H1 (cell line): Measurements from ENCODE around the gene MTFMT. TPM values are rescaled to one million over a fixed set of nuclear protein-coding genes. Genes with fewer than 3 reads are reported as not detected.
A peak's percentile ranks its signal among the peaks of the same experiment; 100 is the strongest.
"Not testable (repeated sequence)": the region's sequence is repeated elsewhere in the genome, so short reads cannot be mapped to it uniquely, and the experiment has no call there.

ENCODE experiments used
- CTCF ChIA-PET: fragments of 300-600 bp; sonication (Branson Sonifier 250); formaldehyde crosslinking; loops from one replicate; lab custom pipeline; 2021; ENCODE audit not compliant: partially characterized antibody; lab: Charles Lee
- POLR2A ChIA-PET: fragments of 300-600 bp; sonication (Branson Sonifier 250); formaldehyde crosslinking; loops from one replicate; lab custom pipeline; 2021; ENCODE audit warnings: inconsistent platforms; ENCODE audit not compliant: partially characterized antibody; lab: Charles Lee
- DNase-seq, 2 experiments: peaks; one replicate each; pipeline versions ENCODE4 v3.0.0 to v3.0.0-alpha.2; 2010 to 2022; ENCODE audit warnings: low spot score in 2 of 2, low read depth in 1 of 2, mixed read lengths in 1 of 2
- FAIRE-seq: peaks from 2 replicates; lab custom pipeline; 2011; peaks lifted over from hg19 to GRCh38; lab: Jason Lieb, UNC
- H2AFZ ChIP-seq: 2 replicates; pipeline ENCODE4 v1.8.1; 2012; ENCODE audit warnings: low read length, inconsistent platforms
- H2AK5ac ChIP-seq: 2 replicates; pipeline ENCODE4 v1.6.1; 2013; ENCODE audit warnings: low read depth, low read length
- H2BK120ac ChIP-seq: replicated peaks from 2 replicates; pipeline ENCODE3; 2013; ENCODE audit warnings: low read depth, low read length, inconsistent platforms
- H2BK12ac ChIP-seq: 2 replicates; pipeline ENCODE4 v1.6.1; 2013; ENCODE audit warnings: low read depth, low read length
- H2BK15ac ChIP-seq: 2 replicates; pipeline ENCODE4 v1.6.1; 2013; ENCODE audit warnings: low read length
- H2BK20ac ChIP-seq: 2 replicates; pipeline ENCODE4 v1.6.1; 2013; ENCODE audit warnings: low read length
- H2BK5ac ChIP-seq: 2 replicates; pipeline ENCODE4 v1.6.1; 2013; ENCODE audit warnings: low read depth, low read length
- H3K14ac ChIP-seq: 2 replicates; pipeline ENCODE4 v1.6.1; 2013; ENCODE audit warnings: inconsistent platforms; ENCODE audit not compliant: insufficient read length
- H3K18ac ChIP-seq: 2 replicates; pipeline ENCODE4 v1.6.1; 2013; ENCODE audit warnings: low read length; ENCODE audit errors: extremely low read depth
- H3K23ac ChIP-seq: 2 replicates; pipeline ENCODE4 v1.6.1; 2013; ENCODE audit warnings: inconsistent platforms; ENCODE audit not compliant: insufficient read length
- H3K23me2 ChIP-seq: 2 replicates; pipeline ENCODE4 v1.6.1; 2013; ENCODE audit warnings: low read depth, low read length
- H3K27ac ChIP-seq: 2 replicates; pipeline ENCODE4 v1.6.1; 2011; ENCODE audit warnings: low read depth, low read length, inconsistent platforms
- H3K27me3 ChIP-seq, 4 experiments: replicated peaks in 1 of 4; 1 replicate in 1 of 4; 2 replicates in 3 of 4; pipeline versions ENCODE4 v1.6.1 to v1.8.1; 2011 to 2013; ENCODE audit warnings: low read length in 3 of 4, mild to moderate bottlenecking in 3 of 4, inconsistent platforms in 2 of 4, mixed read lengths in 2 of 4, moderate library complexity in 1 of 4; ENCODE audit not compliant: control insufficient read depth in 3 of 4, insufficient read depth in 3 of 4; ENCODE audit errors: extremely low read depth in 1 of 4
- H3K36me3 ChIP-seq, 4 experiments: 2 replicates each; pipeline versions ENCODE4 v1.6.1 to v1.8.1; 2011 to 2013; ENCODE audit warnings: mild to moderate bottlenecking in 4 of 4, low read length in 3 of 4, moderate library complexity in 2 of 4, control low read depth in 1 of 4, inconsistent platforms in 1 of 4; ENCODE audit not compliant: insufficient read depth in 4 of 4, control insufficient read depth in 2 of 4
- H3K4ac ChIP-seq: replicated peaks from 2 replicates; pipeline ENCODE3; 2013; ENCODE audit warnings: low read length, low read depth, mixed read lengths, inconsistent platforms; ENCODE audit not compliant: insufficient read length
- H3K4me1 ChIP-seq, 4 experiments: replicated peaks in 1 of 4; 1 replicate in 1 of 4; 2 replicates in 3 of 4; pipeline versions ENCODE4 v1.6.1 to v1.8.1; 2011 to 2013; ENCODE audit warnings: low read length in 3 of 4, inconsistent platforms in 2 of 4, mixed read lengths in 1 of 4; ENCODE audit not compliant: insufficient read depth in 4 of 4, control insufficient read depth in 3 of 4
- H3K4me2 ChIP-seq, 2 experiments: 2 replicates each; pipeline versions ENCODE4 v1.6.1 to v1.8.1; 2011 to 2013; ENCODE audit warnings: low read depth in 2 of 2, low read length in 2 of 2, control low read depth in 1 of 2, inconsistent platforms in 1 of 2, mild to moderate bottlenecking in 1 of 2; ENCODE audit not compliant: insufficient read depth in 1 of 2
- H3K4me3 ChIP-seq, 4 experiments: fragments of 200-600, 300-600 bp in 1 of 4; sonication (generic), shearing (Covaris generic), sonication (Bioruptor Twin) in 1 of 4; 2 replicates each; pipeline versions ENCODE4 v1.5.1 to v1.8.1; 2011 to 2016; ENCODE audit warnings: low read length in 4 of 4, low read depth in 3 of 4, control low read depth in 2 of 4, inconsistent platforms in 2 of 4, mild to moderate bottlenecking in 2 of 4, mixed read lengths in 1 of 4, moderate library complexity in 1 of 4; ENCODE audit not compliant: insufficient read depth in 2 of 4; ENCODE audit errors: extremely low read depth in 1 of 4
- H3K56ac ChIP-seq: replicated peaks from 2 replicates; pipeline ENCODE3; 2013; ENCODE audit warnings: low read depth, mild to moderate bottlenecking, mixed read lengths, low read length, inconsistent platforms; ENCODE audit not compliant: insufficient read length
- H3K79me1 ChIP-seq: 2 replicates; pipeline ENCODE4 v1.6.1; 2013; ENCODE audit warnings: low read depth, low read length, control low read depth
- H3K79me2 ChIP-seq, 2 experiments: 2 replicates each; pipeline versions ENCODE4 v1.6.1 to v1.8.1; 2012 to 2013; ENCODE audit warnings: low read length in 2 of 2, mild to moderate bottlenecking in 2 of 2, inconsistent platforms in 1 of 2; ENCODE audit not compliant: insufficient read depth in 2 of 2, control insufficient read depth in 1 of 2
- H3K9ac ChIP-seq, 4 experiments: replicated peaks in 1 of 4; 1 replicate in 1 of 4; 2 replicates in 3 of 4; pipeline versions ENCODE4 v1.6.1 to v1.8.1; 2011 to 2013; ENCODE audit warnings: low read depth in 3 of 4, low read length in 3 of 4, control low read depth in 2 of 4, mild to moderate bottlenecking in 2 of 4, moderate library complexity in 2 of 4, inconsistent platforms in 1 of 4; ENCODE audit errors: extremely low read depth in 1 of 4
- H3K9me3 ChIP-seq, 2 experiments: 2 replicates each; pipeline versions ENCODE4 v1.6.1 to v1.8.1; 2012 to 2013; ENCODE audit warnings: mild to moderate bottlenecking in 2 of 2, moderate library complexity in 2 of 2, control low read depth in 1 of 2, inconsistent platforms in 1 of 2, low read depth in 1 of 2, low read length in 1 of 2, mixed read lengths in 1 of 2; ENCODE audit not compliant: insufficient read depth in 2 of 2
- H4K20me1 ChIP-seq, 2 experiments: replicated peaks in 1 of 2; 2 replicates each; pipeline versions ENCODE3 to v1.8.1; 2011 to 2013; ENCODE audit warnings: inconsistent platforms in 2 of 2, low read length in 2 of 2, mild to moderate bottlenecking in 1 of 2; ENCODE audit not compliant: insufficient read depth in 2 of 2, control insufficient read depth in 1 of 2
- H4K5ac ChIP-seq: 2 replicates; pipeline ENCODE4 v1.6.1; 2013; ENCODE audit warnings: low read length, low read depth, mixed read lengths, inconsistent platforms; ENCODE audit not compliant: insufficient read length
- H4K8ac ChIP-seq: 2 replicates; pipeline ENCODE4 v1.8.0; 2013; ENCODE audit warnings: mild to moderate bottlenecking, moderate library complexity, low read length, inconsistent platforms; ENCODE audit not compliant: insufficient read depth; ENCODE audit errors: extremely low read depth
- H4K91ac ChIP-seq: replicated peaks from 2 replicates; pipeline ENCODE3; 2013; ENCODE audit warnings: low read length, mixed read lengths, inconsistent platforms; ENCODE audit not compliant: insufficient read length
- MAFK ChIP-seq: IDR thresholded peaks from 2 replicates; pipeline ENCODE4 v1.6.1; 2012; ENCODE audit warnings: low read depth, mild to moderate bottlenecking, improper control_type of control experiment, low read length
- WGBS, 2 experiments: shearing (Covaris generic) in 1 of 2; methylation state at CpG; one replicate each; pipeline versions ENCODE4 v1.1.6 to v1.1.7; 2013 to 2015; ENCODE audit warnings: low lambda C conversion rate in 2 of 2, mixed read lengths in 2 of 2, inconsistent platforms in 1 of 2, low coverage in 1 of 2, missing lambda C conversion rate in 1 of 2; ENCODE audit not compliant: insufficient replicate concordance in 2 of 2, insufficient coverage in 1 of 2, insufficient read length in 1 of 2; ENCODE audit errors: extremely low coverage in 1 of 2, missing lambda C conversion rate in 1 of 2; 5-methylcytosine and 5-hydroxymethylcytosine counted together
- polyA plus RNA-seq, 7 experiments: library from polyadenylated mRNA; depleted of rRNA in 3 of 7; stranded (reverse) in 5 of 7; unstranded in 2 of 7; fragments of >200 nt in 5 of 7; fragments of 200-250 nt in 2 of 7; gene quantifications; 1 replicate in 5 of 7; 2 replicates in 1 of 7; 4 replicates in 1 of 7; pipeline versions ENCODE4 v1.2.1 to v1.2.3, GENCODE V29; 2011 to 2013; ENCODE audit warnings: missing spikeins in 2 of 7, mixed read lengths in 2 of 7
- total RNA-seq: library from RNA; stranded (reverse); fragmentation: NEBNext Ultra II Directional; extraction: Animal tissue kit (Norgen Biotek cat#: 25700); gene quantifications from 2 replicates; pipeline ENCODE4 v1.2.1, GENCODE V29; 2021

The MTFMT gene
- total and polyA plus RNA-seq, 2 of the 8 experiments (the other 6 are each of a cell fraction or from before 2014, with no cell fraction given) = 7.7 to 20.8 TPM

DNA sequence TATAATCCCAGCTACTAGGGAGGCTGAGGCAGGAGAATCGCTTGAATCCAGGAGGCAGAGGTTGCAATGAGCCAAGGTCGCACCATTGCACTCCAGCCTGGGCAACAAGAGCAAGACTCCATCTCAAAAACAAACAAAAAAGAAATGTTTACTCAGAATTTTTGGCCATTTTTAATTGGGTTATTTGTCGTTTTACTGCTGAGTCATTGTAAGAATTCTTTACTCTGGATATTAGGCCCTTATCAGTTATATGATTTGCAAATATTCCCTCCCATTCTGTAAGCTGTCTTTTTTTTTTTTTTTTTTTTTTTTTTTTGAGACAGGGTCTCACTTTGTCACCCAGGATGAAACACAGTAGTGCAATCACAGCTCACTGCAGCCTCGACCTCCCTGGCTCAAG is 18.2 kb downstream of the MTFMT start:
- not testable (repeated sequence) for H4K20me1 ChIP-seq, H3K9ac ChIP-seq, H2AK5ac ChIP-seq, H3K14ac ChIP-seq, H3K79me1 ChIP-seq, H2BK5ac ChIP-seq, H3K18ac ChIP-seq, H3K27ac ChIP-seq, FAIRE-seq, H2BK15ac ChIP-seq, H4K8ac ChIP-seq, H3K9me3 ChIP-seq, H2AFZ ChIP-seq, H3K27me3 ChIP-seq, H3K23me2 ChIP-seq, H2BK20ac ChIP-seq, H4K5ac ChIP-seq, H3K4me3 ChIP-seq, H2BK12ac ChIP-seq, H3K4me1 ChIP-seq, H4K91ac ChIP-seq, H3K23ac ChIP-seq, H3K4ac ChIP-seq, H3K79me2 ChIP-seq, H2BK120ac ChIP-seq, H3K4me2 ChIP-seq, H3K56ac ChIP-seq, DNase-seq
- POLR2A ChIA-PET = interaction anchor here (0.6 kb wide), 1 partner anchor 122 kb away, joined by 3 read pairs; no protein-coding TSS in a partner anchor
- CTCF ChIA-PET = interaction anchor here (0.6 to 1.1 kb wide), 4 partner anchors 10 to 201 kb away, joined by 3 to 6 read pairs (median 4); no protein-coding TSS in a partner anchor
- TF ChIP-seq MAFK = peak; percentile 26; the same call in 1 of the 2 replicates
- 85% methylated on average over 4 of the region's 4 CpGs; no CpG with 5 or more reads in 1 of the 2 experiments for WGBS, 2 experiments
- H3K36me3 ChIP-seq = peaks cover 0 to 22% (median 11%) of the 10 kb centered on the region in 4 experiments; a peak in 6 of 8 replicates
